HepG2 (cell line): ENCODE measurements around the gene ZBTB7B. TPM values are rescaled to one million over a fixed set of nuclear protein-coding genes. Genes with fewer than 3 reads are reported as not detected.

Experiments used
- BORCS8-MEF2B ChIP-seq: sonication (generic); formaldehyde crosslinking; IDR thresholded peaks from 2 replicates; pipeline ENCODE4 v1.8.0; 2022; ENCODE audit warnings: mild to moderate bottlenecking, missing genetic modification reagents
- CREM ChIP-seq, 2 experiments: sonication (generic) in 1 of 2; formaldehyde crosslinking in 1 of 2; IDR thresholded peaks; 2 replicates each; pipeline versions ENCODE4 v1.4.0 to v1.6.1; 2016 to 2020; ENCODE audit warnings: antibody characterized with exemption in 1 of 2, mild to moderate bottlenecking in 1 of 2, missing genetic modification reagents in 1 of 2
- GTF3A ChIP-seq: sonication (generic); formaldehyde crosslinking; conservative IDR thresholded peaks from 2 replicates; pipeline ENCODE4 v1.4.0; 2020; ENCODE audit warnings: mild to moderate bottlenecking, missing genetic modification reagents
- HOXA3 ChIP-seq: sonication (generic); formaldehyde crosslinking; IDR thresholded peaks from 2 replicates; pipeline ENCODE4 v1.5.0; 2020; ENCODE audit warnings: missing genetic modification reagents
- IKZF1 ChIP-seq: fragments of 450-650 bp; IDR thresholded peaks from 2 replicates; pipeline ENCODE4 v1.7.1; 2016
- KLF12 ChIP-seq: sonication (generic); formaldehyde crosslinking; IDR thresholded peaks from 2 replicates; pipeline ENCODE4 v1.4.0; 2020; ENCODE audit warnings: missing genetic modification reagents, borderline replicate concordance
- SIN3A ChIP-seq: IDR thresholded peaks from 2 replicates; pipeline ENCODE4 v1.6.1; 2011; ENCODE audit warnings: low read depth, mild to moderate bottlenecking, control low read depth, low read length, borderline replicate concordance
- TAF15 ChIP-seq: fragments of 200-400 bp; formaldehyde crosslinking; IDR thresholded peaks from one replicate; pipeline ENCODE4 v1.6.1; 2018; ENCODE audit warnings: mild to moderate bottlenecking, low read depth, low read length; ENCODE audit not compliant: poor library complexity, severe bottlenecking
- TARDBP ChIP-seq: sonication (generic); formaldehyde crosslinking; IDR thresholded peaks from 2 replicates; pipeline ENCODE4 v1.8.0; 2022; ENCODE audit warnings: mild to moderate bottlenecking, missing genetic modification reagents
- THAP11 ChIP-seq: IDR thresholded peaks from 2 replicates; pipeline ENCODE4 v1.6.1; 2016; ENCODE audit warnings: missing biosample characterization, missing genetic modification reagents
- U2AF1 ChIP-seq: fragments of 200-400 bp; formaldehyde crosslinking; optimal IDR thresholded peaks from 2 replicates; pipeline ENCODE3; 2017; ENCODE audit warnings: mild to moderate bottlenecking, low read depth, low read length
- ZFX ChIP-seq: sonication (generic); formaldehyde crosslinking; IDR thresholded peaks from 2 replicates; pipeline ENCODE4 v1.4.0; 2020; ENCODE audit warnings: mild to moderate bottlenecking, low read depth, missing genetic modification reagents, moderate library complexity
- ZNF335 ChIP-seq: sonication (generic); formaldehyde crosslinking; IDR thresholded peaks from 2 replicates; pipeline ENCODE4 v1.4.0; 2020; ENCODE audit warnings: missing genetic modification reagents
- ZNF724P ChIP-seq: sonication (generic); formaldehyde crosslinking; IDR thresholded peaks from 2 replicates; pipeline ENCODE4 v1.8.0; 2022; ENCODE audit warnings: missing genetic modification reagents, borderline replicate concordance
- polyA plus RNA-seq, 8 experiments: library from polyadenylated mRNA; depleted of rRNA in 3 of 8; stranded (reverse) in 7 of 8; unstranded in 1 of 8; fragments of >200 nt; fragmentation: Illumina TruSeq in 4 of 8; extraction: Trizol in 4 of 8; gene quantifications; 2 replicates each; pipeline versions ENCODE4 v1.2.1 to v1.2.3, GENCODE V29; 2011 to 2016; ENCODE audit warnings: low read depth in 4 of 8, missing spikeins in 1 of 8, mixed read lengths in 1 of 8; ENCODE audit not compliant: insufficient read depth in 1 of 8
- total RNA-seq, 5 experiments: library from RNA; depleted of rRNA; stranded (reverse); fragments of >200 nt; fragmentation: Illumina TruSeq; extraction: Trizol; gene quantifications; 2 replicates each; pipeline ENCODE4 v1.2.3, GENCODE V29; 2016; ENCODE audit warnings: low read depth in 1 of 5
- TF ChIP-seq, protein P1 (sequence below): sonication (generic); formaldehyde crosslinking; IDR thresholded peaks from 2 replicates; pipeline ENCODE4 v1.5.0; 2020; ENCODE audit warnings: mild to moderate bottlenecking, missing genetic modification reagents, borderline replicate concordance
- TF ChIP-seq, protein P2 (sequence below): sonication (generic); formaldehyde crosslinking; IDR thresholded peaks from 2 replicates; pipeline ENCODE4 v1.5.0; 2020; ENCODE audit warnings: mild to moderate bottlenecking, missing genetic modification reagents, borderline replicate concordance
- TF ChIP-seq, protein P3 (sequence below): sonication (generic); formaldehyde crosslinking; IDR thresholded peaks from 2 replicates; pipeline ENCODE4 v1.5.1; 2020; ENCODE audit warnings: mild to moderate bottlenecking, missing genetic modification reagents, moderate library complexity

ZBTB7B gene
- total and polyA plus RNA-seq, 2 of the 13 experiments (the other 11 are each of a cell fraction or from before 2014, with no cell fraction given): 15.5 to 17.5 TPM

DNA sequence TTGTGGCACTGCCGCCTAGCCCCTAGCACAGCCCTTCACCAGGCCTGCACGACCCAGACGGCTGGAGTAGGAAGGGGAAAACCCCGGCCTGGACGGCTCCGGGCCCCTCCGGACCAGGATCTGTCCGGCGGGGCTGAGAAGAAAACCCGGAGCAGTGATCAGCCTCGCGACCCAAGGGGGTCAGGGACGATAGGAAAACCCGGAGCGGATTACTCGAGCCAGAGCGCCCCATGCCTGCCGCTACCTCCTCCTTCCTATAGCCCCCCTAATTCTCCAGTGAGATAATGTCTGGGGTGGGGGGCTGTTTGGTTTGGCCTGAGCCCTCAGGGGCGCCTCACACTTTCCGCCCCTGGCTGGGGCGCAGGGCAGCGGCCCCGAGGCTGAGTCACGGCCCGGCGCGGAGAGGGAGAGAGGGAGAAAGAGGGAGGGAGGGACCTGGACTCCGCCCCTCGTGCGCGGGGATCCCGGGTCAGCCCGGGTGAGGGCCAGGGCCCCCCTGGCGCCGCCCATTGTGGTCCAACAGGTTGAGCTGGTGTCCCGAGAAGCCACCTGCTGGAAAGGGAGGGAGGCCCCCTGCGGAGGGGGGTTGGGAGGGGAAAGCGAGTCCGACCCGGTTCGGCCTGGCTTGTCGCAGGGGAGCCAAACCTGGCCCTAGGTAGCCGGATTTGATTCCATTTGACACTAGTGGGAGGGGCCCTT is 1.7 kb upstream of the ZBTB7B start (continued):
- peak; percentile 79 for TF ChIP-seq ZFX (CRISPR knock-in tag)
- TF ChIP-seq BORCS8-MEF2B (CRISPR knock-in tag): peak; percentile 68; the same call in 1 of the 2 replicates
- peak; percentile 77 for TF ChIP-seq U2AF1
- TF ChIP-seq CREM (IDR thresholded peaks at IDR 0.05): peak; percentile 39; the same call in 1 of the 2 replicates
- no peak for TF ChIP-seq CREM (CRISPR knock-in tag; IDR thresholded peaks at IDR 0.05)
- no peak for TF ChIP-seq TAF15
- peak; percentile 85; the same call in 1 of the 2 replicates for TF ChIP-seq KLF12 (CRISPR knock-in tag)
- peak; percentile 67 for TF ChIP-seq THAP11 (CRISPR knock-in tag)
- TF ChIP-seq TARDBP (CRISPR knock-in tag): peak; percentile 86
- TF ChIP-seq HOXA3 (CRISPR knock-in tag): peak; percentile 77; the same call in 1 of the 2 replicates
- no peak for TF ChIP-seq IKZF1
- TF ChIP-seq ZNF724P (CRISPR knock-in tag): peak; percentile 82; the same call in 1 of the 2 replicates
- TF ChIP-seq, protein P1, sequence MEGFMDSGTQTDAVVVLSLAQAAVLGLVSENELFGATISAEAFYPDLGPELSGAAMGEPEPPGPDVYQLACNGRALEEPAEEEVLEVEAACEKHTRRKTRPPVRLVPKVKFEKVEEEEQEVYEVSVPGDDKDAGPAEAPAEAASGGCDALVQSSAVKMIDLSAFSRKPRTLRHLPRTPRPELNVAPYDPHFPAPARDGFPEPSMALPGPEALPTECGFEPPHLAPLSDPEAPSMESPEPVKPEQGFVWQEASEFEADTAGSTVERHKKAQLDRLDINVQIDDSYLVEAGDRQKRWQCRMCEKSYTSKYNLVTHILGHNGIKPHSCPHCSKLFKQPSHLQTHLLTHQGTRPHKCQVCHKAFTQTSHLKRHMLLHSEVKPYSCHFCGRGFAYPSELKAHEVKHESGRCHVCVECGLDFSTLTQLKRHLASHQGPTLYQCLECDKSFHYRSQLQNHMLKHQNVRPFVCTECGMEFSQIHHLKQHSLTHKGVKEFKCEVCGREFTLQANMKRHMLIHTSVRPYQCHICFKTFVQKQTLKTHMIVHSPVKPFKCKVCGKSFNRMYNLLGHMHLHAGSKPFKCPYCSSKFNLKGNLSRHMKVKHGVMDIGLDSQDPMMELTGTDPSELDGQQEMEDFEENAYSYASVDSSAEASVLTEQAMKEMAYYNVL: peak; percentile 81; the same call in 1 of the 2 replicates
- no peak for TF ChIP-seq ZNF335 (CRISPR knock-in tag)
- 0 out of 2 replicates have a peak, but pooled peaks have one; percentile 47 for TF ChIP-seq GTF3A (CRISPR knock-in tag)
- TF ChIP-seq, protein P2, sequence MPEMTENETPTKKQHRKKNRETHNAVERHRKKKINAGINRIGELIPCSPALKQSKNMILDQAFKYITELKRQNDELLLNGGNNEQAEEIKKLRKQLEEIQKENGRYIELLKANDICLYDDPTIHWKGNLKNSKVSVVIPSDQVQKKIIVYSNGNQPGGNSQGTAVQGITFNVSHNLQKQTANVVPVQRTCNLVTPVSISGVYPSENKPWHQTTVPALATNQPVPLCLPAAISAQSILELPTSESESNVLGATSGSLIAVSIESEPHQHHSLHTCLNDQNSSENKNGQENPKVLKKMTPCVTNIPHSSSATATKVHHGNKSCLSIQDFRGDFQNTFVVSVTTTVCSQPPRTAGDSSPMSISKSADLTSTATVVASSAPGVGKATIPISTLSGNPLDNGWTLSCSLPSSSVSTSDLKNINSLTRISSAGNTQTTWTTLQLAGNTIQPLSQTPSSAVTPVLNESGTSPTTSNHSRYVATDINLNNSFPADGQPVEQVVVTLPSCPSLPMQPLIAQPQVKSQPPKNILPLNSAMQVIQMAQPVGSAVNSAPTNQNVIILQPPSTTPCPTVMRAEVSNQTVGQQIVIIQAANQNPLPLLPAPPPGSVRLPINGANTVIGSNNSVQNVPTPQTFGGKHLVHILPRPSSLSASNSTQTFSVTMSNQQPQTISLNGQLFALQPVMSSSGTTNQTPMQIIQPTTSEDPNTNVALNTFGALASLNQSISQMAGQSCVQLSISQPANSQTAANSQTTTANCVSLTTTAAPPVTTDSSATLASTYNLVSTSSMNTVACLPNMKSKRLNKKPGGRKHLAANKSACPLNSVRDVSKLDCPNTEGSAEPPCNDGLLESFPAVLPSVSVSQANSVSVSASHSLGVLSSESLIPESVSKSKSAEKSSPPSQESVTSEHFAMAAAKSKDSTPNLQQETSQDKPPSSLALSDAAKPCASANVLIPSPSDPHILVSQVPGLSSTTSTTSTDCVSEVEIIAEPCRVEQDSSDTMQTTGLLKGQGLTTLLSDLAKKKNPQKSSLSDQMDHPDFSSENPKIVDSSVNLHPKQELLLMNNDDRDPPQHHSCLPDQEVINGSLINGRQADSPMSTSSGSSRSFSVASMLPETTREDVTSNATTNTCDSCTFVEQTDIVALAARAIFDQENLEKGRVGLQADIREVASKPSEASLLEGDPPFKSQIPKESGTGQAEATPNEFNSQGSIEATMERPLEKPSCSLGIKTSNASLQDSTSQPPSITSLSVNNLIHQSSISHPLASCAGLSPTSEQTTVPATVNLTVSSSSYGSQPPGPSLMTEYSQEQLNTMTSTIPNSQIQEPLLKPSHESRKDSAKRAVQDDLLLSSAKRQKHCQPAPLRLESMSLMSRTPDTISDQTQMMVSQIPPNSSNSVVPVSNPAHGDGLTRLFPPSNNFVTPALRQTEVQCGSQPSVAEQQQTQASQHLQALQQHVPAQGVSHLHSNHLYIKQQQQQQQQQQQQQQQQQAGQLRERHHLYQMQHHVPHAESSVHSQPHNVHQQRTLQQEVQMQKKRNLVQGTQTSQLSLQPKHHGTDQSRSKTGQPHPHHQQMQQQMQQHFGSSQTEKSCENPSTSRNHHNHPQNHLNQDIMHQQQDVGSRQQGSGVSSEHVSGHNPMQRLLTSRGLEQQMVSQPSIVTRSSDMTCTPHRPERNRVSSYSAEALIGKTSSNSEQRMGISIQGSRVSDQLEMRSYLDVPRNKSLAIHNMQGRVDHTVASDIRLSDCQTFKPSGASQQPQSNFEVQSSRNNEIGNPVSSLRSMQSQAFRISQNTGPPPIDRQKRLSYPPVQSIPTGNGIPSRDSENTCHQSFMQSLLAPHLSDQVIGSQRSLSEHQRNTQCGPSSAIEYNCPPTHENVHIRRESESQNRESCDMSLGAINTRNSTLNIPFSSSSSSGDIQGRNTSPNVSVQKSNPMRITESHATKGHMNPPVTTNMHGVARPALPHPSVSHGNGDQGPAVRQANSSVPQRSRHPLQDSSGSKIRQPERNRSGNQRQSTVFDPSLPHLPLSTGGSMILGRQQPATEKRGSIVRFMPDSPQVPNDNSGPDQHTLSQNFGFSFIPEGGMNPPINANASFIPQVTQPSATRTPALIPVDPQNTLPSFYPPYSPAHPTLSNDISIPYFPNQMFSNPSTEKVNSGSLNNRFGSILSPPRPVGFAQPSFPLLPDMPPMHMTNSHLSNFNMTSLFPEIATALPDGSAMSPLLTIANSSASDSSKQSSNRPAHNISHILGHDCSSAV (CRISPR knock-in tag): no peak
- peak; percentile 79 for TF ChIP-seq SIN3A
- TF ChIP-seq, protein P3, sequence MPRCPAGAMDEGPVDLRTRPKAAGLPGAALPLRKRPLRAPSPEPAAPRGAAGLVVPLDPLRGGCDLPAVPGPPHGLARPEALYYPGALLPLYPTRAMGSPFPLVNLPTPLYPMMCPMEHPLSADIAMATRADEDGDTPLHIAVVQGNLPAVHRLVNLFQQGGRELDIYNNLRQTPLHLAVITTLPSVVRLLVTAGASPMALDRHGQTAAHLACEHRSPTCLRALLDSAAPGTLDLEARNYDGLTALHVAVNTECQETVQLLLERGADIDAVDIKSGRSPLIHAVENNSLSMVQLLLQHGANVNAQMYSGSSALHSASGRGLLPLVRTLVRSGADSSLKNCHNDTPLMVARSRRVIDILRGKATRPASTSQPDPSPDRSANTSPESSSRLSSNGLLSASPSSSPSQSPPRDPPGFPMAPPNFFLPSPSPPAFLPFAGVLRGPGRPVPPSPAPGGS (CRISPR knock-in tag): peak; percentile 65; the same call in 1 of the 2 replicates
